Measurements from ENCODE around the gene TPK1.

DNA sequence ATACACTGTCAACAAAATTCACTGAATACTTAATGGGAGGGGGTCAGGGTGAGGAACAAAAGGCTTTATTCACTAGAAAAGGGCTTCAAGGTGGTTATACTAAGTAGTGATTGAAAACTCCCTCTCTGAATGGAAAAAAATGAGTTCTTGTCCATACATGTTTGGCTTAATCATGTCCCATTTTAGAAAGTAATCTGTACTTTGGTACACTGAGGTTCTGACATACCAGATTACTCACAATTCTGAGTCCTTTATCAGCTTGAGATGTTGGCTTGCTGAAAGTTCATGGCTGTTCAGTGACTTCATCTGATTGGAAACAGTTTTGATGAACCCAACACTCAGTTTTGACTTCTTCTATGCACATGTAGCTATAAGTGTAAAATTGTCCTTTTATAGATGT, 419.5 kb downstream of the TPK1 start:
- TF ChIP-seq EZH2 (IDR thresholded peaks at IDR 0.05) (no peak), EZH2phosphoT487 (IDR thresholded peaks at IDR 0.05) (no peak)
- TF ChIP-seq, protein P1, sequence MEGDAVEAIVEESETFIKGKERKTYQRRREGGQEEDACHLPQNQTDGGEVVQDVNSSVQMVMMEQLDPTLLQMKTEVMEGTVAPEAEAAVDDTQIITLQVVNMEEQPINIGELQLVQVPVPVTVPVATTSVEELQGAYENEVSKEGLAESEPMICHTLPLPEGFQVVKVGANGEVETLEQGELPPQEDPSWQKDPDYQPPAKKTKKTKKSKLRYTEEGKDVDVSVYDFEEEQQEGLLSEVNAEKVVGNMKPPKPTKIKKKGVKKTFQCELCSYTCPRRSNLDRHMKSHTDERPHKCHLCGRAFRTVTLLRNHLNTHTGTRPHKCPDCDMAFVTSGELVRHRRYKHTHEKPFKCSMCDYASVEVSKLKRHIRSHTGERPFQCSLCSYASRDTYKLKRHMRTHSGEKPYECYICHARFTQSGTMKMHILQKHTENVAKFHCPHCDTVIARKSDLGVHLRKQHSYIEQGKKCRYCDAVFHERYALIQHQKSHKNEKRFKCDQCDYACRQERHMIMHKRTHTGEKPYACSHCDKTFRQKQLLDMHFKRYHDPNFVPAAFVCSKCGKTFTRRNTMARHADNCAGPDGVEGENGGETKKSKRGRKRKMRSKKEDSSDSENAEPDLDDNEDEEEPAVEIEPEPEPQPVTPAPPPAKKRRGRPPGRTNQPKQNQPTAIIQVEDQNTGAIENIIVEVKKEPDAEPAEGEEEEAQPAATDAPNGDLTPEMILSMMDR (IDR thresholded peaks at IDR 0.05) = no peak

Measured in neural progenitor cell (in vitro differentiated cells).